Neural cell (in vitro differentiated cells): ENCODE data around the gene C14orf180. TPM values are rescaled to one million over a fixed set of nuclear protein-coding genes. Genes with fewer than 3 reads are reported as not detected.
"Not testable (repeated sequence)": the region's sequence is repeated elsewhere in the genome, so short reads cannot be mapped to it uniquely, and the experiment has no call there.

Experiments used
- H2AFZ ChIP-seq: fragments of 200-600, 300-800 bp; sonication (generic), shearing (Covaris generic); 2 replicates; pipeline ENCODE4 v1.6.0; 2014; ENCODE audit warnings: low read depth, mild to moderate bottlenecking, antibody characterized with exemption, low read length, moderate library complexity
- H3F3A ChIP-seq: fragments of 200-600 bp; shearing (Covaris generic); 2 replicates; pipeline ENCODE4 v1.6.1; 2016; ENCODE audit warnings: mild to moderate bottlenecking, moderate library complexity, mixed read lengths, antibody characterized with exemption, low read length; ENCODE audit not compliant: insufficient read depth, poor library complexity, severe bottlenecking
- H3K27ac ChIP-seq: fragments of 200-600, 300-800 bp; sonication (generic), shearing (Covaris generic); 2 replicates; pipeline ENCODE4 v1.5.1; 2014; ENCODE audit warnings: mild to moderate bottlenecking, low read length, moderate library complexity
- H3K27me3 ChIP-seq: fragments of 300-800, 200-600 bp; sonication (generic), shearing (Covaris generic); 2 replicates; pipeline ENCODE4 v1.6.0; 2014; ENCODE audit warnings: mild to moderate bottlenecking, low read depth, low read length, moderate library complexity; ENCODE audit not compliant: insufficient read depth
- H3K36me3 ChIP-seq: fragments of 300-800, 200-600 bp; sonication (generic), shearing (Covaris generic); 2 replicates; pipeline ENCODE4 v1.5.1; 2014; ENCODE audit warnings: mild to moderate bottlenecking, antibody characterized with exemption, low read length, moderate library complexity; ENCODE audit not compliant: insufficient read depth
- H3K4me2 ChIP-seq: fragments of 300-800, 200-600 bp; sonication (generic), shearing (Covaris generic); 2 replicates; pipeline ENCODE4 v1.6.0; 2014; ENCODE audit warnings: mild to moderate bottlenecking, low read length
- H3K4me3 ChIP-seq: fragments of 300-800, 200-600 bp; sonication (generic), shearing (Covaris generic); 2 replicates; pipeline ENCODE4 v1.5.1; 2014; ENCODE audit warnings: mild to moderate bottlenecking, low read length, moderate library complexity
- H3K79me2 ChIP-seq: fragments of 200-600 bp; shearing (Covaris generic); replicated peaks from 2 replicates; pipeline ENCODE4 v1.6.0; 2014; ENCODE audit warnings: mild to moderate bottlenecking, low read length, moderate library complexity; ENCODE audit not compliant: insufficient read depth
- H3K9ac ChIP-seq: fragments of 300-800, 200-600 bp; sonication (generic), shearing (Covaris generic); 2 replicates; pipeline ENCODE4 v1.6.1; 2016; ENCODE audit warnings: mild to moderate bottlenecking, low read length, mixed read lengths
- H3K9me2 ChIP-seq: fragments of 200-600 bp; shearing (Covaris generic); 2 replicates; pipeline ENCODE4 v1.6.1; 2016; ENCODE audit warnings: mild to moderate bottlenecking, low read length, mixed read lengths; ENCODE audit not compliant: insufficient read depth
- H3K9me3 ChIP-seq: fragments of 200-600, 300-800 bp; sonication (generic), shearing (Covaris generic); 2 replicates; pipeline ENCODE4 v1.6.1; 2016; ENCODE audit warnings: mild to moderate bottlenecking, mixed run types, low read length, moderate library complexity, mixed read lengths
- H4K20me1 ChIP-seq: fragments of 200-600 bp; shearing (Covaris generic); 2 replicates; pipeline ENCODE4 v1.6.1; 2016; ENCODE audit warnings: mild to moderate bottlenecking, mixed run types; ENCODE audit not compliant: insufficient read depth
- EP300 ChIP-seq: fragments of 450-650 bp; conservative IDR thresholded peaks from 2 replicates; pipeline ENCODE4 v1.6.1; 2014; ENCODE audit warnings: antibody characterized with exemption, mild to moderate bottlenecking, moderate library complexity; ENCODE audit not compliant: poor library complexity, severe bottlenecking
- EZH2 ChIP-seq: fragments of 200-600, 300-800 bp; shearing (Covaris generic), sonication (generic); IDR thresholded peaks from 2 replicates; pipeline ENCODE4 v1.6.1; 2014; ENCODE audit warnings: antibody characterized with exemption, low read length, borderline replicate concordance, mild to moderate bottlenecking; ENCODE audit not compliant: insufficient read depth, poor library complexity, severe bottlenecking
- MXI1 ChIP-seq: fragments of 450-650 bp; conservative IDR thresholded peaks from 2 replicates; pipeline ENCODE4 v1.6.1; 2014; ENCODE audit warnings: antibody characterized with exemption, mild to moderate bottlenecking; ENCODE audit not compliant: poor library complexity, severe bottlenecking
- POLR2AphosphoS5 ChIP-seq: IDR thresholded peaks from 2 replicates; pipeline ENCODE4 v1.6.1; 2012
- RAD21 ChIP-seq: fragments of 450-650 bp; conservative IDR thresholded peaks from 2 replicates; pipeline ENCODE4 v1.6.1; 2014; ENCODE audit warnings: antibody characterized with exemption, mild to moderate bottlenecking, moderate library complexity
- SMC3 ChIP-seq: fragments of 450-650 bp; conservative IDR thresholded peaks from 2 replicates; pipeline ENCODE4 v1.6.1; 2014; ENCODE audit warnings: antibody characterized with exemption, mild to moderate bottlenecking, moderate library complexity; ENCODE audit not compliant: poor library complexity
- TAF1 ChIP-seq: IDR thresholded peaks from 2 replicates; pipeline ENCODE4 v1.6.1; 2012; ENCODE audit warnings: low read depth
- polyA plus RNA-seq: library from polyadenylated mRNA; depleted of rRNA; stranded (reverse); fragments of >200 nt; gene quantifications from 2 replicates; pipeline ENCODE4 v1.2.3, GENCODE V29; 2014
- TF ChIP-seq, protein P1 (sequence below): fragments of 450-650 bp; IDR thresholded peaks from 2 replicates; pipeline ENCODE4 v1.5.1; 2014; ENCODE audit warnings: antibody characterized with exemption, mild to moderate bottlenecking, moderate library complexity; ENCODE audit not compliant: poor library complexity, severe bottlenecking
- TF ChIP-seq, protein P2 (sequence below): IDR thresholded peaks from 2 replicates; pipeline ENCODE4 v1.6.1; 2012; ENCODE audit warnings: borderline replicate concordance

Gene C14orf180
- polyA plus RNA-seq, 1 donor from 2014 or later: not detected

DNA sequence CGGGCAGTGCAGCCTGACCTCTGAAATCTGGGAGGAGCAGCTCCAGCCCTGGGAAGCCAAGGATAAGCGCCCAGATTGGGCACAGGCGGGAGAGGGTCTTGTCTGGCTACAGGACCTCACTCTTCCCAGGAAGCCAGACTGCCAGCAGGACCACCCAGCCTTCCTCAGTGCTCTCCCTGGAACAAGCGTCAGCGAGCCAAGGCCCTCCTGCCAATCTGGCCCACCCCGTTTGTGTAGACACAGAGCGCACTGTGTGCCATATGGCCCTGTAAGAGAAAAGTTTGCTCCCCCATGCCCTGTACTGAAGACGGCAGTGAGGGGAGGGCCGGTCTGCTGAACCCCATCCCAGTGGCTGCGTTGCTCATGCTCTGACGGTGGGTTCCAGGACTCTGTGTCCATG lies 1.2 kb upstream of the C14orf180 start:
- TF ChIP-seq MXI1 (no peak), RAD21 (no peak)
- no peak overlapping the region for H3K27ac ChIP-seq

DNA sequence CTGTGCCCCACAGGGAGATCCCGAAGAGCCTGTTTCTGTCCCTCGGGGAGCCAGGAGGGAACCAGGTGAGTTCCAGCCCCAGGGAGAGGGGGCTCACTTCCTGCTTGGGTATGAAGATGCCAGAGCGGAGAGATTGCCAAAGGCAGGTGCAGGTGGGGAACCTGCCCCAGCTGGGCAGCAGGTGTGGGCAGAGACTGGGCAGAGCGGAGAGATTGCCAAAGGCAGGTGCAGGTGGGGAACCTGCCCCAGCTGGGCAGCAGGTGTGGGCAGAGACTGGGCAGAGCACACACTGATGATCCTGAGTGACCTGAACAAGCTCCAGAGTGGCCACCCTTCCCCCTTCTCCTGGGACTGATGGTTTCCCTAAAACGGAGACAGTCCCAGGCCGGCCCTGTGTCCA lies 375 bp downstream of the C14orf180 start:
- H3K27ac ChIP-seq, H3K79me2 ChIP-seq: not testable (repeated sequence)

More for the DNA sequence above, 1.2 kb upstream of the C14orf180 start:
- Histone ChIP-seq H3K36me3 (no peaks in the 10 kb centered on the region), H2AFZ (no peak overlapping the region), H3K9ac (no peak overlapping the region), H4K20me1 (no peaks in the 10 kb centered on the region), H3K79me2 (no peaks in the 10 kb centered on the region), H3K27me3 (no peaks in the 10 kb centered on the region), H3K9me2 (no peaks in the 10 kb centered on the region), H3F3A (no peaks in the 10 kb centered on the region), H3K4me2 (no peak overlapping the region), H3K9me3 (no peaks in the 10 kb centered on the region), H3K4me3 (no peak overlapping the region)

DNA sequence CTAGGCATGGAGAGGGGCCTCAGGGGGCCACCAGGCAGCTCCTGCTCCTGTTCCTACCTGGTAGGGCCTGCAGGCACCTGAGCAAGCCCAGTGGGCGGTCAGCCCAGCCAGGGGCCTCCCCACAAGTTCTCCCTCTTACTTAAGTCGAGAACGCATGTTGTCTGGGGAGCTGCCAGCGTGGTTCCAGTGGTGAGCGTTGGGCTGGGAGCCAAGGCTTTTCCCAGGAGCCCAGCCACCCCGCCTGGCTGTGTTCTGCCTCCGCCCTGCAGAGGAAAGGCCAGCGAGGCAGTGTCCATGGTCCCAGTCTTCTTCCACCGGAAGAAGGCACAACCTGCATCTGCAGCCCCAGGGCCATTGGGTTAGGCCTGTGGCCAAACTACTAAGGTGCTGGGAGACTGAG lies 1.4 kb downstream of the C14orf180 start:
- Histone ChIP-seq H3K79me2 (no peaks in the 10 kb centered on the region), H3K4me2 (no peak overlapping the region), H3K9ac (no peak overlapping the region), H3K9me3 (no peaks in the 10 kb centered on the region), H3K27ac (no peak overlapping the region), H2AFZ (no peak overlapping the region), H3K36me3 (no peaks in the 10 kb centered on the region), H4K20me1 (no peaks in the 10 kb centered on the region), H3K4me3 (no peak overlapping the region), H3K9me2 (no peaks in the 10 kb centered on the region), H3F3A (no peaks in the 10 kb centered on the region), H3K27me3 (no peaks in the 10 kb centered on the region)
- TF ChIP-seq POLR2AphosphoS5: no peak
- no peak for TF ChIP-seq TAF1

More for the DNA sequence above, 375 bp downstream of the C14orf180 start:
- H3K9me3 ChIP-seq, H3K9me2 ChIP-seq, H2AFZ ChIP-seq, H3K4me2 ChIP-seq, H4K20me1 ChIP-seq, H3K36me3 ChIP-seq, H3K27me3 ChIP-seq, H3K4me3 ChIP-seq, H3K9ac ChIP-seq, H3F3A ChIP-seq: not testable (repeated sequence)

DNA sequence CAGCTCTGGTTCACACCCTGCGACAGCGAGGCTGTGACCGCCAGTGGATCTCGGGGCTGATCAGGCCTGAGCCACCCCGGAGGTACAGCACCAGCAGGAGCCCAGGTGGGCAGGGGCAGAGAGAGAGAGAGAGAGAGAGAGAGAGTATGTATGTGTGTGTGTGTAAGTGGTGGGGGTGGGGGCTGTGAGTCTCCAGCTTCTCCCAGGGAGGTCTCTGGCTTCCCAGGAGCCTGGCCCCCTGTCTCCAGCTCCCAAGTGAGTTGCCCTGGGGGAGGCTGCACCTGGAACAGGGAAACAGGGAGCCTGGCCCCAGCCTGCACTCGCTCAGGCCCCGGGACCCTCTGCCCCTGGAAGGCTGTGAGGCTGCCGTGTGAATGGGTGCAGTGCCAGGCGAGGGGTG lies 2.0 kb downstream of the C14orf180 start:
- H3K9me3 ChIP-seq: no peaks in the 10 kb centered on the region
- no peak for TF ChIP-seq POLR2AphosphoS5
- TF ChIP-seq EZH2: no peak
- TF ChIP-seq, protein P1, sequence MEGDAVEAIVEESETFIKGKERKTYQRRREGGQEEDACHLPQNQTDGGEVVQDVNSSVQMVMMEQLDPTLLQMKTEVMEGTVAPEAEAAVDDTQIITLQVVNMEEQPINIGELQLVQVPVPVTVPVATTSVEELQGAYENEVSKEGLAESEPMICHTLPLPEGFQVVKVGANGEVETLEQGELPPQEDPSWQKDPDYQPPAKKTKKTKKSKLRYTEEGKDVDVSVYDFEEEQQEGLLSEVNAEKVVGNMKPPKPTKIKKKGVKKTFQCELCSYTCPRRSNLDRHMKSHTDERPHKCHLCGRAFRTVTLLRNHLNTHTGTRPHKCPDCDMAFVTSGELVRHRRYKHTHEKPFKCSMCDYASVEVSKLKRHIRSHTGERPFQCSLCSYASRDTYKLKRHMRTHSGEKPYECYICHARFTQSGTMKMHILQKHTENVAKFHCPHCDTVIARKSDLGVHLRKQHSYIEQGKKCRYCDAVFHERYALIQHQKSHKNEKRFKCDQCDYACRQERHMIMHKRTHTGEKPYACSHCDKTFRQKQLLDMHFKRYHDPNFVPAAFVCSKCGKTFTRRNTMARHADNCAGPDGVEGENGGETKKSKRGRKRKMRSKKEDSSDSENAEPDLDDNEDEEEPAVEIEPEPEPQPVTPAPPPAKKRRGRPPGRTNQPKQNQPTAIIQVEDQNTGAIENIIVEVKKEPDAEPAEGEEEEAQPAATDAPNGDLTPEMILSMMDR: no peak
- no peak for TF ChIP-seq TAF1
- TF ChIP-seq, protein P2, sequence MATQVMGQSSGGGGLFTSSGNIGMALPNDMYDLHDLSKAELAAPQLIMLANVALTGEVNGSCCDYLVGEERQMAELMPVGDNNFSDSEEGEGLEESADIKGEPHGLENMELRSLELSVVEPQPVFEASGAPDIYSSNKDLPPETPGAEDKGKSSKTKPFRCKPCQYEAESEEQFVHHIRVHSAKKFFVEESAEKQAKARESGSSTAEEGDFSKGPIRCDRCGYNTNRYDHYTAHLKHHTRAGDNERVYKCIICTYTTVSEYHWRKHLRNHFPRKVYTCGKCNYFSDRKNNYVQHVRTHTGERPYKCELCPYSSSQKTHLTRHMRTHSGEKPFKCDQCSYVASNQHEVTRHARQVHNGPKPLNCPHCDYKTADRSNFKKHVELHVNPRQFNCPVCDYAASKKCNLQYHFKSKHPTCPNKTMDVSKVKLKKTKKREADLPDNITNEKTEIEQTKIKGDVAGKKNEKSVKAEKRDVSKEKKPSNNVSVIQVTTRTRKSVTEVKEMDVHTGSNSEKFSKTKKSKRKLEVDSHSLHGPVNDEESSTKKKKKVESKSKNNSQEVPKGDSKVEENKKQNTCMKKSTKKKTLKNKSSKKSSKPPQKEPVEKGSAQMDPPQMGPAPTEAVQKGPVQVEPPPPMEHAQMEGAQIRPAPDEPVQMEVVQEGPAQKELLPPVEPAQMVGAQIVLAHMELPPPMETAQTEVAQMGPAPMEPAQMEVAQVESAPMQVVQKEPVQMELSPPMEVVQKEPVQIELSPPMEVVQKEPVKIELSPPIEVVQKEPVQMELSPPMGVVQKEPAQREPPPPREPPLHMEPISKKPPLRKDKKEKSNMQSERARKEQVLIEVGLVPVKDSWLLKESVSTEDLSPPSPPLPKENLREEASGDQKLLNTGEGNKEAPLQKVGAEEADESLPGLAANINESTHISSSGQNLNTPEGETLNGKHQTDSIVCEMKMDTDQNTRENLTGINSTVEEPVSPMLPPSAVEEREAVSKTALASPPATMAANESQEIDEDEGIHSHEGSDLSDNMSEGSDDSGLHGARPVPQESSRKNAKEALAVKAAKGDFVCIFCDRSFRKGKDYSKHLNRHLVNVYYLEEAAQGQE: no peak
- TF ChIP-seq RAD21: no peak
- TF ChIP-seq EP300: no peak
- no peak for TF ChIP-seq SMC3
- no peak for TF ChIP-seq MXI1
- no peaks in the 10 kb centered on the region for H3K79me2 ChIP-seq
- no peaks in the 10 kb centered on the region for H3F3A ChIP-seq
- no peaks in the 10 kb centered on the region for H3K9me2 ChIP-seq
- no peak overlapping the region for H3K4me3 ChIP-seq
- no peaks in the 10 kb centered on the region for H3K36me3 ChIP-seq
- H3K4me2 ChIP-seq: no peak overlapping the region
- H3K27ac ChIP-seq: no peak overlapping the region
- no peak overlapping the region for H3K9ac ChIP-seq
- no peaks in the 10 kb centered on the region for H4K20me1 ChIP-seq
- no peaks in the 10 kb centered on the region for H3K27me3 ChIP-seq
- no peak overlapping the region for H2AFZ ChIP-seq
